HG03095 (cell line): ENCODE results near the gene OR1F1.
"Not testable (repeated sequence)": the region's sequence is repeated elsewhere in the genome, so short reads cannot be mapped to it uniquely, and the experiment has no call there.

Source experiments
- ATAC-seq: cut with Tn5 transposase; IDR thresholded peaks from one replicate; pipeline ENCODE4 v1.9.1; 2021; ENCODE audit warnings: moderate library complexity; ENCODE audit not compliant: unreplicated experiment

The OR1F1 gene

GRCh38 chr16:3171855-3172593 lies 16.0 kb upstream of the OR1F1 start:
- no peak for ATAC-seq

- no peak for ATAC-seq
Measured at GRCh38 chr16:3173892-3174617, 13.9 kb upstream of the OR1F1 start.

- no peak for ATAC-seq
Measured at GRCh38 chr16:3174618-3175148, 13.3 kb upstream of the OR1F1 start.

- ATAC-seq, result no peak
Measured at GRCh38 chr16:3175157-3176093, 12.6 kb upstream of the OR1F1 start.

GRCh38 chr16:3179651-3180050 lies 8.4 kb upstream of the OR1F1 start:
- ATAC-seq, result no peak

GRCh38 chr16:3180445-3180878 lies 7.5 kb upstream of the OR1F1 start:
- ATAC-seq, result no peak

- ATAC-seq, result not testable (repeated sequence)
Measured at GRCh38 chr16:3182293-3182607, 5.8 kb upstream of the OR1F1 start.

- ATAC-seq, result no peak
Measured at GRCh38 chr16:3182608-3183444, 5.2 kb upstream of the OR1F1 start.

- no peak for ATAC-seq
Measured at GRCh38 chr16:3183445-3184139, 4.4 kb upstream of the OR1F1 start.

GRCh38 chr16:3186946-3187690 lies 886 bp upstream of the OR1F1 start:
- ATAC-seq, result no peak

GRCh38 chr16:3188675-3188924 lies 596 bp downstream of the OR1F1 start:
- no peak for ATAC-seq

- no peak for ATAC-seq
Measured at GRCh38 chr16:3188925-3189825, 1.2 kb downstream of the OR1F1 start.

GRCh38 chr16:3189869-3190268 lies 1.9 kb downstream of the OR1F1 start:
- ATAC-seq, result no peak

GRCh38 chr16:3190949-3191353 lies 2.9 kb downstream of the OR1F1 start:
- no peak for ATAC-seq

- ATAC-seq, result no peak
Measured at GRCh38 chr16:3192476-3193019, 4.5 kb downstream of the OR1F1 start.

GRCh38 chr16:3193221-3194212 lies 5.5 kb downstream of the OR1F1 start:
- no peak for ATAC-seq

- no peak for ATAC-seq
Measured at GRCh38 chr16:3194792-3195191, 6.8 kb downstream of the OR1F1 start.
